Endothelial cell of umbilical vein (primary cell): ENCODE results near the gene SLC25A33. TPM values are rescaled to one million over a fixed set of nuclear protein-coding genes. Genes with fewer than 3 reads are reported as not detected.

Experiments used
- BruUV-seq: library from RNA; stranded (reverse); fragments of 400-500 nt; replicated peaks from 2 replicates; lab custom pipeline; 2021; lab: Mats Ljungman, UMichigan
- CTCF ChIA-PET: fragments of 300-600, 350-600 bp; sonication (Branson Sonifier 250); formaldehyde crosslinking; loops from one replicate; lab custom pipeline; 2021; ENCODE audit warnings: antibody characterized with exemption, inconsistent platforms; lab: Charles Lee
- POLR2A ChIA-PET: fragments of 300-600, 350-600 bp; sonication (Branson Sonifier 250); formaldehyde crosslinking; loops from one replicate; lab custom pipeline; 2021; ENCODE audit warnings: antibody characterized with exemption, inconsistent platforms; lab: Charles Lee
- DNase-seq: peaks from one replicate; pipeline ENCODE4 v3.0.0-alpha.2; 2011; ENCODE audit warnings: low read depth, low spot score
- FAIRE-seq: peaks from 2 replicates; lab custom pipeline; 2011; peaks lifted over from hg19 to GRCh38; lab: Jason Lieb, UNC
- H2AFZ ChIP-seq: 2 replicates; pipeline ENCODE4 v1.6.0; 2012; ENCODE audit warnings: low read depth, low read length, control low read depth, inconsistent platforms
- H3K27ac ChIP-seq: 2 replicates; pipeline ENCODE4 v1.5.1; 2011; ENCODE audit warnings: low read depth, mild to moderate bottlenecking, control low read depth, low read length, moderate library complexity; ENCODE audit not compliant: insufficient read depth
- H3K27me3 ChIP-seq, 2 experiments: 2 replicates each; pipeline versions ENCODE4 v1.6.0 to v1.6.1; 2011; ENCODE audit warnings: low read length in 2 of 2, mixed read lengths in 1 of 2; ENCODE audit not compliant: control insufficient read depth in 2 of 2, insufficient read depth in 2 of 2
- H3K36me3 ChIP-seq, 2 experiments: 2 replicates in 1 of 2; 3 replicates in 1 of 2; pipeline ENCODE4 v1.5.1; 2011; ENCODE audit warnings: low read length in 2 of 2, mild to moderate bottlenecking in 1 of 2, moderate library complexity in 1 of 2; ENCODE audit not compliant: control insufficient read depth in 2 of 2, insufficient read depth in 2 of 2; ENCODE audit errors: extremely low read depth in 1 of 2
- H3K4me1 ChIP-seq: 3 replicates; pipeline ENCODE4 v1.5.1; 2011; ENCODE audit warnings: mild to moderate bottlenecking, low read length; ENCODE audit not compliant: control insufficient read depth, insufficient read depth; ENCODE audit errors: extremely low read depth
- H3K4me2 ChIP-seq: 2 replicates; pipeline ENCODE4 v1.6.1; 2011; ENCODE audit warnings: low read length, control low read depth, mixed read lengths; ENCODE audit not compliant: insufficient read depth
- H3K4me3 ChIP-seq, 3 experiments: fragments of 200-600 bp in 1 of 3; sonication (generic), shearing (Covaris generic) in 1 of 3; replicated peaks in 1 of 3; 2 replicates each; pipeline ENCODE4 v1.5.1; 2011 to 2016; ENCODE audit warnings: control low read depth in 3 of 3, low read length in 3 of 3, mild to moderate bottlenecking in 2 of 3, inconsistent platforms in 1 of 3, low read depth in 1 of 3, moderate library complexity in 1 of 3; ENCODE audit not compliant: insufficient read depth in 1 of 3
- H3K79me2 ChIP-seq: 2 replicates; pipeline ENCODE4 v1.6.0; 2012; ENCODE audit warnings: low read length, inconsistent platforms; ENCODE audit not compliant: control insufficient read depth, insufficient read depth
- H3K9ac ChIP-seq: replicated peaks from 2 replicates; pipeline ENCODE3; 2011; ENCODE audit warnings: low read length, control low read depth; ENCODE audit not compliant: insufficient read depth; ENCODE audit errors: extremely low read depth
- H3K9me1 ChIP-seq: replicated peaks from 3 replicates; pipeline ENCODE4 v1.6.0; 2011; ENCODE audit warnings: mild to moderate bottlenecking, low read length; ENCODE audit not compliant: control insufficient read depth, insufficient read depth; ENCODE audit errors: extremely low read depth
- H3K9me3 ChIP-seq: replicated peaks from 2 replicates; pipeline ENCODE4 v1.5.1; 2012; ENCODE audit warnings: low read length, inconsistent platforms; ENCODE audit not compliant: control insufficient read depth, insufficient read depth
- H4K20me1 ChIP-seq: replicated peaks from 2 replicates; pipeline ENCODE3; 2011; ENCODE audit warnings: mild to moderate bottlenecking, low read length; ENCODE audit not compliant: control insufficient read depth, insufficient read depth; ENCODE audit errors: extremely low read depth
- CTCF ChIP-seq, 2 donors: IDR thresholded peaks; 1 replicate in 1 of 2; 2 replicates in 1 of 2; pipeline ENCODE4 v1.5.1; 2011; ENCODE audit warnings: low read length in 2 of 2, mild to moderate bottlenecking in 2 of 2, moderate library complexity in 2 of 2, control low read depth in 1 of 2, inconsistent platforms in 1 of 2, low read depth in 1 of 2; ENCODE audit not compliant: insufficient read depth in 1 of 2; ENCODE audit errors: extremely low read depth in 1 of 2
- FOS ChIP-seq: IDR thresholded peaks from 2 replicates; pipeline ENCODE4 v1.6.1; 2011; ENCODE audit warnings: mild to moderate bottlenecking, low read length, moderate library complexity, borderline replicate concordance; ENCODE audit not compliant: insufficient read depth
- JUN ChIP-seq: IDR thresholded peaks from 2 replicates; pipeline ENCODE4 v1.6.1; 2011; ENCODE audit warnings: borderline replicate concordance, low read depth; ENCODE audit not compliant: insufficient read length, insufficient read depth
- MYC ChIP-seq: IDR thresholded peaks from one replicate; pipeline ENCODE4 v1.6.1; 2011; ENCODE audit warnings: mild to moderate bottlenecking, low read depth, low read length
- POLR2A ChIP-seq: IDR thresholded peaks from 2 replicates; pipeline ENCODE4 v1.6.1; 2012; ENCODE audit warnings: low read depth, mild to moderate bottlenecking, control low read depth, low read length
- POLR2AphosphoS5 ChIP-seq: IDR thresholded peaks from 2 replicates; pipeline ENCODE4 v1.6.1; 2012; ENCODE audit warnings: low read depth, mild to moderate bottlenecking, control low read depth, low read length, moderate library complexity; ENCODE audit not compliant: insufficient read depth
- dilution Hi-C: fragments of 300-500 bp; cut with MboI; formaldehyde crosslinking; loops from one replicate; pipeline ENCODE4 v1.15.0; 2019; ENCODE audit warnings: low sequenced_read_pairs; ENCODE audit not compliant: extremely low pct_ligation_motif_present
- intact Hi-C: fragments of 100-400 bp; cut with micrococcal nuclease; formaldehyde crosslinking; loops from one replicate; pipeline ENCODE4 v1.10.0; 2022
- polyA plus RNA-seq, 4 experiments: library from polyadenylated mRNA; depleted of rRNA in 3 of 4; stranded (reverse) in 3 of 4; unstranded in 1 of 4; fragments of >200 nt; gene quantifications; 2 replicates each; pipeline versions ENCODE4 v1.2.1 to v1.2.3, GENCODE V29; 2011 to 2012; ENCODE audit warnings: missing spikeins in 1 of 4
- total RNA-seq: library from RNA; stranded (reverse); gene quantifications from 2 replicates; pipeline ENCODE4 v1.2.3, GENCODE V29; 2021

SLC25A33 gene
- total and polyA plus RNA-seq, 2 donors (not counting 3 experiments of a cell fraction or from before 2014, with no cell fraction given): 3.8 to 6.6 TPM

- Histone ChIP-seq H3K4me1 (no peaks in the 10 kb centered on the region), H3K27ac (no peak overlapping the region), H3K4me2 (no peak overlapping the region), H2AFZ (no peak overlapping the region), H3K36me3 (peaks cover 0 to 32% of the 10 kb centered on the region in 2 experiments), H4K20me1 (no peaks in the 10 kb centered on the region), H3K9me1 (no peaks in the 10 kb centered on the region), H3K79me2 (no peaks in the 10 kb centered on the region), H3K9me3 (no peaks in the 10 kb centered on the region), H3K4me3 (no peak overlapping the region), H3K9ac (no peak overlapping the region), H3K27me3 (no peaks in the 10 kb centered on the region)
- no TSS peak for BruUV-seq
- DNase-seq (no peak), FAIRE-seq (no peak)
- dilution Hi-C loops (no loop called here), intact Hi-C loops (no loop called here)
- TF ChIP-seq CTCF (IDR thresholded peaks at IDR 0.05; ENCODE audit: extremely low read depth in 1 of 2, insufficient read depth in 1 of 2, low read depth in 1 of 2, low read length in 2 of 2): no peak
- no peak for TF ChIP-seq POLR2AphosphoS5
- no peak for TF ChIP-seq JUN
- no peak for TF ChIP-seq MYC
- TF ChIP-seq FOS: no peak
- TF ChIP-seq POLR2A: no peak
- ChIA-PET CTCF (no interaction called here), POLR2A (no interaction called here)
Observed at GRCh38 chr1:9601942-9602793, 62.9 kb downstream of the SLC25A33 start.
